ENCODE data around the gene SLC4A1.

- no peak for TF ChIP-seq ZSCAN5A (CRISPR knock-in tag; IDR thresholded peaks at IDR 0.05; ENCODE audit: borderline replicate concordance)
- TF ChIP-seq SOX13 (IDR thresholded peaks at IDR 0.05), result no peak
- no peak for TF ChIP-seq SOX13 (CRISPR knock-in tag; conservative IDR thresholded peaks at IDR 0.05 in 1 of 2, IDR thresholded peaks at IDR 0.05 in 1 of 2)
- TF ChIP-seq, protein P1, sequence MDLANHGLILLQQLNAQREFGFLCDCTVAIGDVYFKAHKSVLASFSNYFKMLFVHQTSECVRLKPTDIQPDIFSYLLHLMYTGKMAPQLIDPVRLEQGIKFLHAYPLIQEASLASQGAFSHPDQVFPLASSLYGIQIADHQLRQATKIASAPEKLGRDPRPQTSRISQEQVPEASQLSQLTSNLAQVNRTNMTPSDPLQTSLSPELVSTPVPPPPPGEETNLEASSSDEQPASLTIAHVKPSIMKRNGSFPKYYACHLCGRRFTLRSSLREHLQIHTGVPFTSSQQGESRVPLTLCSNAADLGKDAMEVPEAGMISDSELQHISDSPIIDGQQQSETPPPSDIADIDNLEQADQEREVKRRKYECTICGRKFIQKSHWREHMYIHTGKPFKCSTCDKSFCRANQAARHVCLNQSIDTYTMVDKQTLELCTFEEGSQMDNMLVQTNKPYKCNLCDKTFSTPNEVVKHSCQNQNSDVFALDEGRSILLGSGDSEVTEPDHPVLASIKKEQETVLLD (CRISPR knock-in tag; IDR thresholded peaks at IDR 0.05; ENCODE audit: low read depth), result no peak
- no peak for TF ChIP-seq CTCF (CRISPR knock-in tag; IDR thresholded peaks at IDR 0.05)
- TF ChIP-seq ZBTB21 (CRISPR knock-in tag; IDR thresholded peaks at IDR 0.05), result no peak
Observed at GRCh38 chr17:44308865-44309264, 40.9 kb upstream of the SLC4A1 start.
